GM18508 (cell line): ENCODE results near the gene NFILZ.

Source experiments
- ATAC-seq: cut with Tn5 transposase; IDR thresholded peaks from one replicate; pipeline ENCODE4 v1.9.1; 2021; ENCODE audit warnings: moderate number of reproducible peaks; ENCODE audit not compliant: insufficient read depth, unreplicated experiment

The NFILZ gene

DNA sequence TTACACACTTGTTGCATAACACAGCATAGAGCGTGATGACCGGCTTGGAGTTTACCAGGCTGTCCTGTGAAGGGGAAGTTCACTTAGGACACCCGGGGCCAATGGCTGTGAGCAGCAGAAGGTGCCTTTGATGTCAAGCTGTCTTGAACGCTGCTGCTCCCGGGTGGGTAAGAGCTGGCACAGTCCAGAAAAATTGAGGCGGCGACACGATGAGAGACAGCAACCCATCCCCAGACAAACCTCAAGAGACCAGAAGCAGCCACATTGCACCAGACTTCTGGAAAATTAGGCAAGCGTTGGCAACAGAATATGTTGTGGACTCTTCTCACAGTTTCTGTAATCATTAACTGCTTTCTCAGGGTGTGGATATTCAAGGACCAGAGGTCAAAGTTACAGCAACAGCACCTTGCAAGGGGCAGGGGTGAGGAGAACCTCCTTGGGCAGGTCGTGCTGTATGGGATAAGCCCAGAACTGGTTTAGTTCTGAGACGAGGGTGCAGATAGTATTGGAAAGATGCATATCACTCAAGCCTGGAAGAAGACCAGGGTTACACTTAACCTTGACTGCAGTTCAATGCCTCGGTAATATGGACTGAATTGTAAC, 10.1 kb downstream of the NFILZ start:
- no peak for ATAC-seq

DNA sequence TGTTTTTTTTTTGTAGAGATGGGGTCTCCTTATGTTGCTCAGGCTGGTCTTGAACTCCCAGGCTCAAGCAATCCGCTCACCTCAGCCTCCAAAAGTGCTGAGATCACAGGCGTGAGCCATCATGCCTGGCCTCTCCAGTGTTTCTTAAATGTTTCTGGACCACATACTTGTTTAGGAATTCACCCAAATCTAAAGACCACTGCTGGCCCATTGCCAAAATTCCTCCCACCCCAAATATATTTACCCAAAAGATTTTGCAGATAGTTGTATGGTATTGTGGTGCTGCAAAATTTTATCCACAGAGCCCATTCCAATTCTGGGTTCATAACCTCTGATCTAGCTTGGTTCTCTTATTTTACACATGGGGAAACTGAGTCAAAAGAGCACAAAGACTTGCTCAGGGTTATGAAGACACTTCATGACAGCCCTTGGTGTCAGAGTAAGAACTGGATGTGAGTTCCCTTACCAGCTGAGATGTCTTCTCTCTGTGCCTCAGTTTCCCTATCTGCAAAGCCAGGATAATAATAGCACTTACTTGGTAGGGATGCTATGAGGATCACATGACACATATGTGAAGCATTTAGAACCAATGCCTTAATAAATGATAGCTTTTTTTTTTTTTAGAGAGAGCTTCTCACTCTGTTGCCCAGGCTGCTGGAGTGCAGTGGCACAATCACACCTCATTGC, 10.9 kb downstream of the NFILZ start:
- ATAC-seq: no peak

DNA sequence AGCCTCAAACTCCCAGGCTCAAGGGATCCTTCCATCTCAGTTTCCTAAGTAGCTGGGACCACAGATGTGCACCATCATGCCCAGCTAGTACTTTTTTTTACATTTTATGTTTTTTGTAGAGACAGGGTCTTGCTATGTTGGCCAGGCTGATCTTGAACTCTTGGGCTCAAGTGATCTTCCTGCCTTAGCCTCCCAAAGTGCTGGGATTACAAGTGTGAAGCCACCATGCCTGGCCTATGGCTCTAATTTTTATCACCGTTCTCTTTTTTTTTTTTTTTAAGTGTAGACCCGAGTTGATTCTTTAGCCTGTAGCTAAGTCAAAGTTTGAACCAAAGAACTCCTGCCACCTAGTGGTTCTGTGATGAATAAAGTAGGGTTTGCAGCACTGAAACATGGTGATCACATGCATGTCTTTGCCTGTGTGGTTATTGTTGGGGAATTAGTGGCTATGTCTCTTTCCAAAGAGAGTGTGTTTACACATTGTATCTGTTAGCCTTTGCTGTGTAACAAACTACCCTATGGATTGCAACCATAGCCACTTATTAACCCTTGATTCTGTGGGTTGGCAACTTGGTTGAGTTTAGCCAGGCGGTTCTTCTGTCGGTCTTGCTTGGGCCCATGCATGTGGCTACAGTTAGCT, 11.6 kb downstream of the NFILZ start:
- ATAC-seq: no peak

DNA sequence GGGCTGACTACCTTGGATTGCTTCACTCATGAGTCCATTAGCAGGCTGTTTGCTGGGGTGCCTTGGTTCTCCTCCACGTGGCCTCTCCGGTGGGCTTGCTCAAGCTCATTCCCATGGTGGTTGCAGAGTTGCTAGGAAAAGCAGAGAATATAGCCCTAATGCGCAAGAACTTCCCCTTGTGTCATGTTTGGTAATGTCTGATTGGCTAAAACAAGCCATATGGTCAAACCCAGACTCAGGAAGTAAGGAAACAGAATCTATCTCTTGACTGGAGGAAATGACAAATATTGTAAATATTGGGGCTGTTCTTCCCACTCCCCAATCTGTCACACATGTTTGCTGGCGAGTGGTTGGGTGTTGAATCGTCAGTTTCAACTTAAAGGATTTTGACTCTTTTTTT, 12.1 kb downstream of the NFILZ start:
- ATAC-seq: no peak

DNA sequence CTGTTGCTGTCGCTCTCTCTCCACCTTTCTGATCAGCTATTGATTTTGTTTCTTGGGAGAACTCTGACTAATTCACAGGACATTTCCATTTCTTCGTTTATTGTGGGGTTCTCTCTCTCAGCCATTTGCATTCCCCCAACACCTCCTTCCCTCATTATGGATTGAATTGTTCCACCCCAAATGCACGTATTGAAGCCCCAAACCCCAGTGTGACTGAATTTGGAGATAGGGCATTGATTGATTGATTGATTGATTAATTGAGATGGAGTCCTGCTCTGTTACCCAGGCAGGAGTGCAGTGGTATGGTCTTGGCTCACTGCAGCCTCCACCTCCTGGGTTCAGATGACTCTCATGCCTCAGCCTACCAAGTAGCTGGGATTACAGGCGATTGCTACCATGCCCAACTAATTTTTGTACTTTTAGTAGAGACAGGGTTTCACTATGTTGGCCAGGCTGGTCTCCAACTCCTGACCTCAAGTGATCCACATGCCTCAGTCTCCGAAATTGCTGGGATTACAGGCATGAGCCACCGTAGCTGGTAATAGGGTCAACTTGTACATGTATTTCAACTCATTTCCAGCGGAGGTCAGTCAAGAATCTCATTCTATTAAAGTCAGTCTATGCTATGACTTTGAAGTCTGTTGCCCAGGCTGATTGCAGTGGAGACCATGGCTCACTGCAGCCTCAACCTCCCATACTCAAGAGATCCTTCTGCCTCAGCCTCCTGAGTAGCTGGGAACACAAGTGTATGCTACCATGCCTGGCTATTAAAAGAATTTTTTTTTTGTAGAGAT, 13.6 kb downstream of the NFILZ start:
- no peak for ATAC-seq

DNA sequence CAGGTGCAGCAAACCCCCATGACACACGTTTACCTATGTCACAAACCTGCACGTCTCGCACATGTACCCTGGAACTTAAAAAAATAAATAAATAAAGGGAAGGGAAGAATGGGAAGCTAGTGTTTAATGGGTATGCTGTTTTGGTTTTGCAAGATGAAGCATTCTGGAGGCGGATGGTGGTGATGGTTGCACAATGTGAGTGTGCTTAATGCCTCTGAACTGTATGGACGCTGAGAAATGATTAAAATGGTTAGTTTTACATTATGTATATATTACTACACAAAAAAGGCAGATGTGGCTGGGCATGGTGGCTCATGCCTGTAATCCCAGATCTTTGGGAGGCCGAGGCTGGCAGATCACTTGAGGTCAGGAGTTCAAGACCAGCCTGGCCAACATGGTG, 17.8 kb downstream of the NFILZ start:
- no peak for ATAC-seq

DNA sequence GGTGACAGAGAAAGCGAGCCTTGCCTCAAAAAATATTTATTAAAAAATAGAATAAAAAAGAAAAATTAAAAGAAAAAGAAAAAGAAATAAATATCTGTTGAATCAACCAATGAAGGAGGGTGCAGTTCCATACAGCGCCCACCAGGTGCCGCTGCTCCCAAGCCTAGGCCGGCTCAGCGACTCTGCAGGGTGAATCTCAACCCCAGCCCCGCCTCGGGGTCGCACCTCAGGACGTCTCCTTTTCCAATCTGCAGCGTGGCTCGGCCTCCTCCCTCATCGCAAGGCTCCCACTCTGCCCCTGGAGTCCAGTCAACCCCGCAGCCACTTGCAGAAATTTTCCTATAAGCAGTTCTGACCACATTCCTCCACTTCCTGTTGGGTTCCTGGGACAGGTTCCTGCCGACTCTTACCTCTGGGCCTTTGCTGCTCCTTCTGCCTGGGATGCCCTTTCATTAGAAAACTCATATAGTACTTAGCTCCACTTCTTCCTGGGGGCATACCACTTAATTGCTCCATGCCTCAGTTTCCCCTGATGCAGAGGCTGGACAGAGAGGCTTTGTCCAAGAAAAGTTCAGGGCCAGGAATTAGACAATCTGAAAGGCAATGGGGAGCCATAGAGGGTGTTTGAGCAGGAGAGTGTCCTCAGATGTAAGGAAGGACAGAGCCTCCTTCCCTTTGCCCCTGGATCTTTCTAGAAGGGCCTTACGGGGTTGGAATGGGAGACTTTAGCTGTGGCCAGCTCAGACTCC, 24.3 kb downstream of the NFILZ start:
- ATAC-seq: no peak

DNA sequence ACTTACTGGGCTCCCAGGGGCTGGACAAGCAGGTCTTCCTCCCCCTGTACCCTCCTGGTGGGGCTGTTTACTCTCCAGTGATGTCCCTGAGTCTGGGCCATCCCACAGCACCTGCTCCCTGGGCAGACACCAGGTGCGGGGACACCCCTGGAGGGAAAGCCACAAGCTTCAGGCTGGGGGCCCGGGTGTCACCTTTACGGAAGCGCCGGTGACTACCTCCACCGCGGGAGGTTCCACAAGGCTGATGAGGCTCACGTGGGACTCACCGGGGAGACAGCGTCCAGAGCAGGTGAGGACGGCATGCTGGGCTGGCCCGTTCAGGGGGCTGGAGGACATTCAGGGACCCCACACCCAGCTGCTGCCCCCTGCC, 24.9 kb downstream of the NFILZ start:
- ATAC-seq: no peak

DNA sequence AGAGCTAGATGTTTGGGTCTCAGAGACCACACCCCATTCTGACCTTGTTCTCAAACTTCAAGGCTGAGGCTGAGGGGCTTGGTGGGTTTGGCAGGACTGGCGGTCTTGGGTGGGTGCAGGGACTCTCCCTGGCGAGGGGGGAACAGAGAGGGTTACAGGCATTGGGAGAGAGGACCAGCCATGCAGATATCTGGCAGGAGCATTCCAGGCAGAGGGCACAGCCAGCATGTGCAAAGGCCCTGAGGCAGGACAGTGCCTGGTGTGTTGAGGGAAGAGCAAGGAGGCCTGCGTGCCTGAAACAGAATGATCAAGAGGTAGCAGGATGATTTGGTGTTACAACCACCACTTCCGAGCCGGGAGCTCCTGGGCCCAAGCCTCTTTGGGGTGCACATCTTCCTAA, 27.4 kb downstream of the NFILZ start:
- no peak for ATAC-seq

DNA sequence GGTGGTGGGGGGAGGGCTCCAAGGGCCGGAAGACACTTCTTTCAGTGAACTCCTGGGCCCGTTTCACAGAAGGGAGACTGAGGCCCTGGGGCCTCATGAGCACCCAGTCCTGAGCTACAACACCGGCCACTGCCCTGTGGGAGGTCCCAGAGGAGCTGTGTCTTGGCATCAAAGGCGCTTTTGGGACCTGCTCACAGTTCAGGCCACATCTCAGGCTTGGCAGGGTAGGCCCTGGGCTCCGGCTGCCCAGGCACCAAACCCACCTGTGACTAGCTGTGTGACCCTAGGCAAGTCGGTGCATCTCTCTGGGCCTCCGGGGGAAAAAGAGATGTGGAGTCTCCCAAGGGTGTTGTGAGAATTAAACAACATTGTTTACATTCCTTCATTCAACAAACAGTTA, 29.5 kb downstream of the NFILZ start:
- no peak for ATAC-seq

DNA sequence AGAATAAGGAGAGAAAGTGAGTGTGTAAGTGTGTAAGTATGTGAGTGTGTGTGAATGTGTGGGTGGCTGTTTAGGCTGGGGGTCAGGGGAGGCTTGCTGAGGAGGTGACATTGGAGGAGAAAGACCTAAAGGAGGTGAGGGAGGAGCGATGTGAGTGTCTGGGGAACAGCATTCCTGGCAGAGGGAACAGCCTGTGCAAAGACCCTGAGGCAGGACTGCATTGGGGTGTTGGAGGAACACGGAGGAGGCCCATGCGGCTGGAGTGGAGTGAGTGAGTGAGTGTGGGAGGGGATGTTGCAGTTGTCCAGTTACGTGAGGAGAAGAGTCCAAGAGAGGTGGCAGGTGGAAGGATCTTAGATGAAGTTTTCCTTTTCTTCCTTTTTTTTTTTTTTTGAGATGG, 31.8 kb downstream of the NFILZ start:
- ATAC-seq: no peak

DNA sequence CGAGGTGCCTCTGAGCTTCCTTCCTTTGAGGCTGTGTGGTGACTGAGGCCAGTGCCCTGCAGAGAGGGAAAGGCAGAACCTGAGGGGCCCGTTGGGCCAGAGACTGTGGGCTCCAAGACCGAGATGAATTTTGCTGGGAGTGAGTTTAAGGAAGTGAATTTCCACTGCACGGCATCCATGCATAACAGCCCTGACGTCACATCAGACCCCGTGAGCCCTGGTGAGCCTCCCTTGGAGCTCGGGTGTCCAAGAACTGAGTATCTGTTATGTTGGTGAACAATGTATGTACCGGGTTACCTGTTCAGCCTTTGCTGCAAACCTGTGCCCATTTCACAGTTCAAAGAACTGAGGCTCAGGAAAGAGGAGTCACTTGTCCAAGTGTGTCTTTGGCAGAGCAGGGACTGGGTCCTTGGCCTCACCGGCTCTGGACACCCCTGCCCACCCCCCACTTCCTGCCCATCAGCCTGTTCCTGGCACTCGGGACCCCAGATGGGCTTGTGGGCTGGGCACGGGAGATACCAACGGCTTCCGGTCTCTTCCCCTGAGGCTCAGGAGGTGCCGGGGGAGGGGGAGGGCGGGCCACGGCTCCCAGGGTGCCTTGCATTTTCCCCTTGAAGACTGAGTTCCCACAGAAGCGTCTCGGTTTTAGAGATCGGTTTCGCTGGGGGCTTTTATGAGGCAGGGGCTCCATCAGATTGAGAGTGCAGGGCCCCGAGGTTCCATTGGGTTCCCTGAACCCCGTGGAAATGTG, 33.7 kb downstream of the NFILZ start:
- ATAC-seq: no peak

DNA sequence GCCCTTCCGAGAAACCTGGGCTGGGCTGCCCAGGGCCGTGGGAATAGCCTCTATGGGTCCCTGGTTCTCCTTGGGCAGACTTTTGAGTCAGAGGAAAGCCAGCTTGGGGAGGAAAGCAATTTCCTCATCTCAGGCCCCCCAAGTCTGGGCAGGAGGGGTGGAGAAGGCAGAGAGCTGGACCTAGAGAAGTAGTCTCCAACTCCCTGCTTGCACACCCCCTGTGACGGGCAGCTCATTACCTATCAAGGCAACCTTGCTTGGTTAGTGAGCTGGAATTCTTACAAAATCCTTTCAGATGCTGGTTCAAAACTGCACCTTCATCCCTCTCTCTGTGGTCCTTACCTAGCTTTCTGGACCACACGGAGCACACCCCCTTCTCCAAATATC, 34.2 kb downstream of the NFILZ start:
- ATAC-seq: no peak

DNA sequence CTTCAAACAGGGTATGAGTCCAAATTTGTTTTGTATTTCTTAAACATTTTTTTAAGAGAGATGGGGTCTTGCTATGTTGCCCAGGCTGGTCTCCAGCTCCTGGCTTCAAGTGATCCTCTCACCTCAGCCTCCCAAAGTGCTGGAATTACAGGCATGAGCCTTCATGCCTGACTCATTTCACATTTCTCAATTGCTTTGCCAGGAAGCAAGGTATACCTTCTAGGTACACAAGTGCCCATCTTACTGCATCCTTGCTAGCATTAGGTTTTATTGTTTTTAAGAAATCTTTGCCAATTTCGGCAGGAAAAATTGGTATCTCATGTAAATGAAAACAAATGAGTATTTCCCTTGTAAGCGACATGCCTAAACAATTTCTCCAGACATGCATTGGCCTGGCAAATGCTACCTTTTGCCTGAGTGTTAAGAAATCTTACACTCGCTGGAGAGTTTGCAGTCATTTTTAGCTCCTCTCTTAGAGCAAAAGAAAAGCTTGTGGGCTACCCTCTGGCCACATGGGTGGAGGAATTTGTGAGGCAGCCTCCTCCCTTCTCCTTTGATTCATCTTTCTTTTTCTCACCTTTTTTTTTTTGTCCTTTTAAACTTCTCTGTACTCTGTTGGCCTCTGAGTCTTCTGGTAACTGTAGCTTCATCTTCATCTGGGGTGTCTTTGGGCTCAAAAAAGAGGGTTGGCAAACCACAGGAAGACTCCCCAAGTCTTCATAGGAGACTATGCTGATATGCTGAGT, 35.2 kb downstream of the NFILZ start:
- ATAC-seq: no peak

DNA sequence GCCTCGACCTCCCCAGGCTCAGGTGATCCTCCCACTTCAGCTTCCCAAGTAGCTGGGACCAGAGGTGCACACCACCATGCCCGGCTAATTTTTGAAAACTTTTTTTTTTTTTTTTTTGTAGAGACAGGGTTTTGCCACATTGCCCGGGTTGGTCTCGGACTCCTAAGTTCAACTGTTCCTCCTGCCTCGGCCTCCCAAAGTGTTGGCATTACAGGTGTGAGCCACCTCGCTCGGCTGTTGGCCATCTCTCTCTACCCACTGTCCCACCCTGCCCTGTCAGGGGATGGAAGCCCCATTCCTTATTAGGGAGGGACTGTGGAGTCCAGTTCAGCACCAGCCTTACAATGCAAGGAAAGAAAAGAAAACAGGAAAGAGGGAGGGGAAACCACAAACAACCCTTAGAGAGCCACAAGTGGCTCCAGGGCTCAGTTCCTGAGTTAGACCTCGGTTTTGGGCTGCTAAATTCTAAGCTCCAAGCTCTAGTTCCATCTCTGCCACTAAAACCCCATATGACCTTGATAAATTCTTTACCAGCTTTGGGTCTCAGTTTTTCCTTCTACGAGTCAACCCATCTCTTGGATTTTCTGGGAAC, 36.5 kb downstream of the NFILZ start:
- ATAC-seq: no peak

DNA sequence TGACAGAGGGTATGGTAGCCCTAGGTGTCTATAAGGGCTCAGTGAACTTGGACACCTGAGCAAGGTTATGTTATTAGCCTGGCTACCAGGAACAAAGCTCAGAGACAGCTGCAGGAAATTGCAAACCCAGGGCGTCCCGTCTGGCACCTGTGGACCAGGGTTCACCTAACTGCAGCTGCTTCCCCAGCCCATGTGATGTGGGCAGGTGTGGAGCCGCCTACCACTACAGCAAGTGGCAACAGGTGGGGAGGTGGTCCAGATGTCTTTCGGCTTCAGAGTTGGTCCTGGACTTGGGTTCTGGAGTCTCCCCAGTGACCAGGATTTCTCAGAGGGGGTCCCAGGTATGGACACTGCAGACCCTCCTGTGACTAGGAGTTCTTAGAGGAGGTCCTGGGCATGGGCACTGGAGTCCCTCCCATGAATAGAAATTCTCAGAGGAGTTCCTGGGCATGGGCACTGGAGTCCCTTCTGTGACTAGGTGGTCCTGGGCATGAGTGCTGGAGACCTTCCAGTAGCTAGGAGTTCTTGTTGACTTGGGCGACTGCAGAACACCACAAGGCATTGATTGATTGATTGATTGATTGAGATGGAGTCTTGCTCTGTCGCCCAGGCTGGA, 43.0 kb downstream of the NFILZ start:
- no peak for ATAC-seq

DNA sequence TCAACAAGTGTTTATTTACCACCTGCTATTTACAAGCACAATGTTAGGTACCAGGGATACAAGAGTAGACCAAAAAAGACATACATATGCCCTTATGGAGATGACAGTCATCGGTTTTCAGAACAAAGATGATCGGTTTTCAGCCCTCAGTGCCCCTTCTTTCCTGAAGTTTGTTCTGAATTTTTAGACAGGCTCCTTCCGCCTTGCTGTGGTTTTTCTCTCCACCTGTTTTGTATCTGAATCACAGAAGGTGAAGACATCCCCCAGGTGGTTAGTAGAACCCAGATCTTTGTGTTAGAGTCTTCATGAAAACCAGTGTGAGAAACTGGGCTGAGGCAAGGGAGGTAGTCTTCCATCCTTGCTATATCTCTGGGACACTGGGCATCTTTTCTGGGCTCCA, 44.6 kb downstream of the NFILZ start:
- ATAC-seq: no peak

DNA sequence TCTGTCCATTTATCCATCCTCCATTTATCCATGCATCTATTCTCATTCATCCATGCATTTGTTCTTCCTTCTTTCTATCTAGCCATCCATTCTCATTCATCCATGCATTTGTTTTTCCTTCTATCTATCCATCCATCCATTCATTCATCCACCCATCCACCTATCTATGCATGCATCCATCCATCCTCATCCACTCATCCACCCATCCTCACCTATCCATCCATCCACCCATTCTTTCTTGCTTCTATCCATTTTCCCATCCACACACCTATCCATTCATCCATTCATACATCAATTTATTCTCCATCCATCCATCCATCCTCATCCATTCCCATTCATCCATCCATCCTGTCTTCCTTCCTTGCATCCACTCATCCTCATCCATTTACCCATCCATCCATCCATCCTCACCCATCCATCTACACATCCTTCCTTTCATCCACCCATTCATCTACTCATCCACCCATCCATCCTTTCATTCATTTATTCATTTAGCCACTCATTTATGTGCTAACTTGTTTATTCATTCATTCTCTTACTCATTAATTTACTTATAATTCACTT, 47.9 kb downstream of the NFILZ start:
- no peak for ATAC-seq
